ENCODE results near the gene CA5A. TPM values are rescaled to one million over a fixed set of nuclear protein-coding genes. Genes with fewer than 3 reads are reported as not detected.

The CA5A gene
- polyA plus RNA-seq, 4 donors, result under 0.01 TPM; not detected in 3

DNA sequence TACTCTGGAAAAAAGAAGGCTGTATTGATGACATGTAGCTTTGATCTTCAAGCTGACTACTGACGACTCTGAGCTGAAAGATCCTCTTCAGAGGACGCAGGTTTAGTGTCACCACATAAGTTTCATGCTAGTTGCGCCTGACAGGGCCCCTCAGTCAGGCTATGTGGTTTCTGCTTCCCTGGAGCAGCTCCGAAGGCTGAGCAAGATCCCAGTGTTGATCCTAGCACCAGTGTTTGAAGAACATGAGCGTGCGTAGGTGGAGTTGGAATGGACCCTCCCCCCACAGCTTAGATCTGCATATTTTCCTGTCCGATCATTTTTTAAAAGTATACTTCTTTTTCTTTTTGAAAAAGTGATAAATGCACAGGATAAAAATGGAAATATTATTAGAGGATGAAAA, 32.2 kb upstream of the CA5A start:
- no peaks in the 10 kb centered on the region for H3K27me3 ChIP-seq (ENCODE audit: control insufficient read depth in 3 of 3, insufficient read depth in 3 of 3, low read length in 3 of 3)
- FAIRE-seq, result no peak
- H3K36me3 ChIP-seq (ENCODE audit: control insufficient read depth in 3 of 3, insufficient read depth in 2 of 3, low read depth in 1 of 3, low read length in 3 of 3), result peaks cover 0 to 26% (median 0%) of the 10 kb centered on the region in 3 donors
- H3K4me1 ChIP-seq (ENCODE audit: control insufficient read depth in 3 of 3, insufficient read depth in 2 of 3, low read depth in 1 of 3, low read length in 2 of 3), result peaks cover 0 to 10% (median 4%) of the 10 kb centered on the region in 3 donors
- peaks cover 0 to 21% of the 10 kb centered on the region in 2 donors for H3K9me3 ChIP-seq (ENCODE audit: control insufficient read depth in 2 of 2, insufficient read depth in 1 of 2, low read depth in 1 of 2, low read length in 1 of 2)
- no peak overlapping the region for H3K4me3 ChIP-seq (ENCODE audit: low read depth in 1 of 3, low read length in 3 of 3)
- WGBS, 3 donors, result 83 to 91% (median 90%) methylated on average over 7 of the region's 7 CpGs
- no peak for DNase-seq
- H3K27ac ChIP-seq (ENCODE audit: low read depth in 1 of 3, low read length in 2 of 3), result no peak overlapping the region

DNA sequence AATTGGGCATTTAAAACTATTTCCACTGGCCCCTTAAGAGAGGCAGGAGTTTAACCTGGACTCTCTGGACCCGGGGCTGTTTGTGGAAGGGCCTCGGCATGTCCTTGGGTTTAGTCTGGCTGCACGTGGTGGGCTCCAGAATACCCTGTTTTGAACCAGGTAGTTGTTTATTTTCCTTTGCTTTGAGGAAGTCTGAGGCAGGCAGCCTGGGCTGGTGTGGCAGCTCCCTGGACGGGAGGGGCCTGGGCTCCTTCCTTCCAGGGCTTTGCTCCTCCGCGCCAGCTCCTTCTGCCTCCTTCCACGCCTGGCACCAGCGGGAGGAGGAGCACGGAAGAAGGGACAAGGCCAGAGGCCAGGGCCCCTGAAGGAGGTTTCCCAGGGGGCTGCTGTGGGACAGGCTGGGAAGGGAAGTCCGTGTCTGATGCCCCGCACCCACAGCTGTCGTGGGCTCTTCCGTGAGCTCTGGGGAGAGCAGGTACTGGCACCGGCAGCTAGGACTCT, 30.4 kb upstream of the CA5A start:
- H3K9me3 ChIP-seq (ENCODE audit: control insufficient read depth in 2 of 2, insufficient read depth in 1 of 2, low read depth in 1 of 2, low read length in 1 of 2), result peaks cover 0 to 10% of the 10 kb centered on the region in 2 donors
- no peak overlapping the region for H3K4me3 ChIP-seq (ENCODE audit: low read depth in 1 of 3, low read length in 3 of 3)
- H3K27me3 ChIP-seq (ENCODE audit: control insufficient read depth in 3 of 3, insufficient read depth in 3 of 3, low read length in 3 of 3), result no peaks in the 10 kb centered on the region
- WGBS, 3 donors, result 23 to 35% (median 34%) methylated on average over 11 to 14 of the region's 14 CpGs
- peaks cover 0 to 28% (median 0%) of the 10 kb centered on the region in 3 donors for H3K36me3 ChIP-seq (ENCODE audit: control insufficient read depth in 3 of 3, insufficient read depth in 2 of 3, low read depth in 1 of 3, low read length in 3 of 3)
- DNase-seq (peak; percentile 25 to 49), FAIRE-seq (no peak)
- peaks cover 0 to 10% (median 4%) of the 10 kb centered on the region in 3 donors for H3K4me1 ChIP-seq (ENCODE audit: control insufficient read depth in 3 of 3, insufficient read depth in 2 of 3, low read depth in 1 of 3, low read length in 2 of 3)
- H3K27ac ChIP-seq (ENCODE audit: low read depth in 1 of 3, low read length in 2 of 3), result peak overlapping the region in 2 of 3 donors; percentile 32 to 76

DNA sequence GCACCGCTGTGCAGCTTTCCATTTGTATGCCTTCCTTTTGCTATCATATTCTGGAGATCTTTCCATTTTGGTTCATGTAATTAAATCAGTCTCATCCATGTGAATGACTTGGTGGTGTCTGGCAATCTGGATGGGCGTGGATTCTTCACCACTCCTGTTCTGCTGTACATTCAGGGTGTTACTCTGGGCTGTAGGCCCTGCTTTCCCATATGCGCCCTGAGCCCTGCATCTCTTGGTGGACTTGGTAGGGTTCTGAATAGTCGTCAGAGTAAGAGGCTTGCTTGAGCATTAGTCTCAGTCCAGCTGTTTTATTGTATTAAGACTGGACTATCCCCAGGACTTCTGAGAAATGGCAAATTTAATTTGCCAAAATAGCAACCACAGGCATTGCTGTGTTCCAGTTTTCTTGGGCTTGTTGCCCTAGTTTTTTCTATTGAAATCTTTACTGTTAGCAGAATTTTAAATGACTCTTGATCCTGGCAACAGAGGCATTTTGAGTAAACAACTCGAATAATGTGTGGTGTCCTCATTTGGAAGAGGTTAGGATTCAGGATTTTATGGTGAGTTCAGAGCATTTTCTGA, 29.8 kb upstream of the CA5A start:
- Histone ChIP-seq H3K27me3 (ENCODE audit: control insufficient read depth in 3 of 3, insufficient read depth in 3 of 3, low read length in 3 of 3) (no peaks in the 10 kb centered on the region), H3K9me3 (ENCODE audit: control insufficient read depth in 2 of 2, insufficient read depth in 1 of 2, low read depth in 1 of 2, low read length in 1 of 2) (peaks cover 0 to 6% of the 10 kb centered on the region in 2 donors), H3K27ac (ENCODE audit: low read depth in 1 of 3, low read length in 2 of 3) (peak overlapping the region in 2 of 3 donors; percentile 32 to 76), H3K4me3 (ENCODE audit: low read depth in 1 of 3, low read length in 3 of 3) (no peak overlapping the region), H3K36me3 (ENCODE audit: control insufficient read depth in 3 of 3, insufficient read depth in 2 of 3, low read depth in 1 of 3, low read length in 3 of 3) (peaks cover 0 to 27% (median 0%) of the 10 kb centered on the region in 3 donors), H3K4me1 (ENCODE audit: control insufficient read depth in 3 of 3, insufficient read depth in 2 of 3, low read depth in 1 of 3, low read length in 2 of 3) (peaks cover 0 to 10% (median 4%) of the 10 kb centered on the region in 3 donors)
- no peak for DNase-seq
- FAIRE-seq, result no peak
- WGBS, 3 donors, result 67 to 79% (median 73%) methylated on average over 5 of the region's 5 CpGs

DNA sequence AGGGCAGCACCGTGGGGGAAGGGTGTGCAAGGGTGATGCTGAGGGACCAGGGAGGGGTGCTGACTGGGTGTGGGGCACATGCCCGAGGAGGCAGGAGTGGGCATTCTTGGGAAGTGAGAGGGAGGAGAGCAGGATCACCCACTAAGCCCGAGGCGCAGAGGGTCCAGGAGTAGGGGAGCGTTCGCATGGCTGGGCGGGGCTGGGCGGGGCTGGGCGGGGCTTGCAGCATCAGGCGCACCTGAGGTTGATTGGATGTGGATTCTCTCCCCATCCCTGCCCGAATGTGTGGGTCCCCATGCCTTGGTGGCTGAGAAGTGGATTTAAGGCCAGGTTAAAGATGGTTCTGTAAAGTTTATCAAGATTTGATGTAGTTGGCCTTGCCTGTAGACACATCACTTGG, 29.1 kb upstream of the CA5A start:
- FAIRE-seq, result no peak
- WGBS, 3 donors, result 82 to 86% (median 84%) methylated on average over 10 to 11 of the region's 11 CpGs
- Histone ChIP-seq H3K9me3 (ENCODE audit: control insufficient read depth in 2 of 2, insufficient read depth in 1 of 2, low read depth in 1 of 2, low read length in 1 of 2) (no peaks in the 10 kb centered on the region), H3K36me3 (ENCODE audit: control insufficient read depth in 3 of 3, insufficient read depth in 2 of 3, low read depth in 1 of 3, low read length in 3 of 3) (peaks cover 0 to 21% (median 0%) of the 10 kb centered on the region in 3 donors), H3K27ac (ENCODE audit: low read depth in 1 of 3, low read length in 2 of 3) (no peak overlapping the region), H3K4me3 (ENCODE audit: low read depth in 1 of 3, low read length in 3 of 3) (no peak overlapping the region), H3K4me1 (ENCODE audit: control insufficient read depth in 3 of 3, insufficient read depth in 2 of 3, low read depth in 1 of 3, low read length in 2 of 3) (peaks cover 0 to 10% (median 4%) of the 10 kb centered on the region in 3 donors), H3K27me3 (ENCODE audit: control insufficient read depth in 3 of 3, insufficient read depth in 3 of 3, low read length in 3 of 3) (no peaks in the 10 kb centered on the region)
- no peak for DNase-seq

DNA sequence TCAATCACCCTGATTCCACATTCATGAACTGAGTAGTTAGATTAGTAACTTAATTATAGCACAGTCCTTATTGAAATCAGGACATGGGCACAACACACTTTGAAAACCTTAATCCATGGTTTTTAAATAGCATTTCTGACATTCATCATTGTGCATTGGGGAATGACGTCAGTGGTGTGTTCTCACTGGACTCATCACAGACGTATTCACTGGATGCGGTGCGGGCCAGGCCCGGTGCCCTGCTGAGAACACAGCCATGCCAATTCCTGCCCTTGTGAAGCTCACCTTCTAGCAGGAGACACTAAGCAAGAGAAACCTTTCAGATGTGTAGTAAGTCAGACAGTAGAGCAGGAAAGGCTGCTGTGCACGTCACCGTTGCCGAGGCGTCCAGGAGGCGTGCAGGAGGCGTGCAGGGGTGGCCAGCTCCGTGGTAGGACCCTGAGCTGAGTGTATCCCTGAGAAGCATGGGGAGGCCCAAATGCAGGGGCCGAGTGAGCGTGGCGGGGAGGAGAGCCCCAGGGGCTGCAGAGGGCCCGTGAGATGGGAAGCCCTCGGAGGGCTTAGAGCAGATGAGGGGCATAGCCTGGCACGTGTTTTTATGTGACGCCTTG, 27.8 kb upstream of the CA5A start:
- Histone ChIP-seq H3K27me3 (ENCODE audit: control insufficient read depth in 3 of 3, insufficient read depth in 3 of 3, low read length in 3 of 3) (no peaks in the 10 kb centered on the region), H3K4me1 (ENCODE audit: control insufficient read depth in 3 of 3, insufficient read depth in 2 of 3, low read depth in 1 of 3, low read length in 2 of 3) (peaks cover 0 to 10% (median 4%) of the 10 kb centered on the region in 3 donors), H3K4me3 (ENCODE audit: low read depth in 1 of 3, low read length in 3 of 3) (no peak overlapping the region), H3K27ac (ENCODE audit: low read depth in 1 of 3, low read length in 2 of 3) (peak overlapping the region in 2 of 3 donors; percentile 24 to 42), H3K9me3 (ENCODE audit: control insufficient read depth in 2 of 2, insufficient read depth in 1 of 2, low read depth in 1 of 2, low read length in 1 of 2) (no peaks in the 10 kb centered on the region), H3K36me3 (ENCODE audit: control insufficient read depth in 3 of 3, insufficient read depth in 2 of 3, low read depth in 1 of 3, low read length in 3 of 3) (peaks cover 0 to 18% (median 0%) of the 10 kb centered on the region in 3 donors)
- FAIRE-seq (no peak), DNase-seq (no peak)
- 86 to 88% (median 88%) methylated on average over 18 to 19 of the region's 19 CpGs for WGBS, 3 donors

DNA sequence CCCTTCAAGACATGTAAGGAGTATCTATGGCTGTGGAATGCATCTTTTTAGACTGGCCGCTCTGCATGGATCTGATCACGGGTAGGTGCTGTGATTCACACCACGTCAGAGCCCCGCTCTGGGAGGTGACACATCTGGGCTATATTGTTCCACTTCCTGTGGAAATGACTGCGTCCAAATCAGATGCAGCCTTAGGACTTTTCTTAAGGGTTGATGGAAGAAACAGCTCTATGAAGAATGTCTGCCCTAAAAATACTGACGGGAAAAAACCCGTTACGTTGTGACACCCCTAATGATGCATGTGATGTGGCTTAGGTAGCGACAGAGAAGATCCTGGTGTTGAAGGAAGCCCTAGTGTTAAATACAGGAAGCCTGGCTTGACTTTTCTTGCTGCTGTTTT, 27.1 kb upstream of the CA5A start:
- peak overlapping the region in 2 of 3 donors; percentile 24 to 32 for H3K27ac ChIP-seq (ENCODE audit: low read depth in 1 of 3, low read length in 2 of 3)
- no peak for FAIRE-seq
- H3K4me1 ChIP-seq (ENCODE audit: control insufficient read depth in 3 of 3, insufficient read depth in 2 of 3, low read depth in 1 of 3, low read length in 2 of 3), result peaks cover 0 to 10% (median 4%) of the 10 kb centered on the region in 3 donors

DNA sequence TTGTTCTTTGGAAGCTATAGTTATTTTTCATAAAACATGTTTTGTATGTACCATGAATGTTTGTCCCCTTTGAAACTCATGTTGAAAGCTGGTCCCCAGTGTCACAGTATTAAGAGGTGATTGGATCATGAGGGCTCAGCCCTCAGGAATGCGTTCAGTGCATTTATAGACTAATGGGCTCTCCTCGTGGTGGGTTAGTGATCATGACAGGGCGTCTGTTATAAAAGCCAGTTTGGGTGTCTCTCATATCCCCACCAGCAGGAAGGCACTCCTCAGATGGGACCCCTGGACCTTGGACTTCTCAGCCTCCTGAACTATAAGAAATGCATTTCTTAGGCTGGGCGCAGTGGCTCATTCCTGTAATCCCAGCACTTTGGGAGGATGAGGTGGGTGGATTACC, 25.3 kb upstream of the CA5A start:
- no peaks in the 10 kb centered on the region for H3K9me3 ChIP-seq (ENCODE audit: control insufficient read depth in 2 of 2, insufficient read depth in 1 of 2, low read depth in 1 of 2, low read length in 1 of 2)
- H3K36me3 ChIP-seq (ENCODE audit: control insufficient read depth in 3 of 3, insufficient read depth in 2 of 3, low read depth in 1 of 3, low read length in 3 of 3), result peaks cover 0 to 39% (median 0%) of the 10 kb centered on the region in 3 donors
- H3K4me1 ChIP-seq (ENCODE audit: control insufficient read depth in 3 of 3, insufficient read depth in 2 of 3, low read depth in 1 of 3, low read length in 2 of 3), result peaks cover 0 to 6% (median 4%) of the 10 kb centered on the region in 3 donors
- FAIRE-seq (no peak), DNase-seq (peak in 1 of 2 donors; percentile 48)
- no peak overlapping the region for H3K4me3 ChIP-seq (ENCODE audit: low read depth in 1 of 3, low read length in 3 of 3)
- no peaks in the 10 kb centered on the region for H3K27me3 ChIP-seq (ENCODE audit: control insufficient read depth in 3 of 3, insufficient read depth in 3 of 3, low read length in 3 of 3)
- H3K27ac ChIP-seq (ENCODE audit: low read depth in 1 of 3, low read length in 2 of 3), result no peak overlapping the region
- 48 to 74% (median 53%) methylated on average over 4 of the region's 4 CpGs for WGBS, 3 donors

More for the DNA sequence above, 27.1 kb upstream of the CA5A start:
- H3K9me3 ChIP-seq (ENCODE audit: control insufficient read depth in 2 of 2, insufficient read depth in 1 of 2, low read depth in 1 of 2, low read length in 1 of 2), result no peaks in the 10 kb centered on the region
- no peak for DNase-seq
- H3K36me3 ChIP-seq (ENCODE audit: control insufficient read depth in 3 of 3, insufficient read depth in 2 of 3, low read depth in 1 of 3, low read length in 3 of 3), result peaks cover 0 to 23% (median 0%) of the 10 kb centered on the region in 3 donors
- no peaks in the 10 kb centered on the region for H3K27me3 ChIP-seq (ENCODE audit: control insufficient read depth in 3 of 3, insufficient read depth in 3 of 3, low read length in 3 of 3)
- H3K4me3 ChIP-seq (ENCODE audit: low read depth in 1 of 3, low read length in 3 of 3), result no peak overlapping the region
- WGBS, 3 donors, result 57 to 88% (median 71%) methylated on average over 9 of the region's 9 CpGs

DNA sequence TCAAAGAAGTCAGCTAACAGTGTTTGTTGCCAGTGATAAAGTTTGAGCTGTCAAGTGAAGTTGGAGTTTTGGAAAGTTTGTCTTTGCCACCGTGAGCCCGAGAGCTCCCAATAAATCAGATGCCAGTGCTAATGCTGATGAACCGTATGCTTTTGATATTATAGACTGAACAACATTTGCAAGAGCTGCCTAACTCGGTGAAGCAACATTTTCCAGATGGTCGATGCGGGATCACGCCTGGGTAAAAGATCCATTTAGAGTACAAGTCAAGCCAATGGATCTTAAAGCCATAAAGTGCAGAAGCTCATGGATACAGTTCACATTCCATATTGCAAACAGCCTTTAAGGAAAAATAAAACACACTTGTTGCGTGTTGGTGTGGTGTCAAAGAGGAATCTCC, 24.5 kb upstream of the CA5A start:
- DNase-seq, result no peak
- Histone ChIP-seq H3K36me3 (ENCODE audit: control insufficient read depth in 3 of 3, insufficient read depth in 2 of 3, low read depth in 1 of 3, low read length in 3 of 3) (peaks cover 0 to 43% (median 0%) of the 10 kb centered on the region in 3 donors), H3K4me3 (ENCODE audit: low read depth in 1 of 3, low read length in 3 of 3) (no peak overlapping the region), H3K9me3 (ENCODE audit: control insufficient read depth in 2 of 2, insufficient read depth in 1 of 2, low read depth in 1 of 2, low read length in 1 of 2) (no peaks in the 10 kb centered on the region), H3K27ac (ENCODE audit: low read depth in 1 of 3, low read length in 2 of 3) (no peak overlapping the region), H3K27me3 (ENCODE audit: control insufficient read depth in 3 of 3, insufficient read depth in 3 of 3, low read length in 3 of 3) (no peaks in the 10 kb centered on the region), H3K4me1 (ENCODE audit: control insufficient read depth in 3 of 3, insufficient read depth in 2 of 3, low read depth in 1 of 3, low read length in 2 of 3) (peaks cover 0 to 9% (median 0%) of the 10 kb centered on the region in 3 donors)
- FAIRE-seq, result no peak
- 85 to 95% (median 93%) methylated on average over 8 of the region's 8 CpGs for WGBS, 3 donors

Measured in small intestine (tissue), 7 donors.